ENCODE results near the gene POU2F1. TPM values are rescaled to one million over a fixed set of nuclear protein-coding genes. Genes with fewer than 3 reads are reported as not detected.

Gene POU2F1
- total RNA-seq, 1 experiment from 2014 or later, result 29.6 TPM

GRCh38 chr1:167430134-167430848 lies 209.6 kb downstream of the POU2F1 start:
- H3K27ac Mint-ChIP-seq (ENCODE audit: unreplicated experiment), result no peak overlapping the region
- intact Hi-C loops (cut with micrococcal nuclease; ENCODE audit: unreplicated experiment), result no loop called here
- H3K9me3 Mint-ChIP-seq (ENCODE audit: unreplicated experiment), result peaks cover 3% of the 10 kb centered on the region
- BruUV-seq (replicated peaks), result no TSS peak
- Histone ChIP-seq H3K36me3 (ENCODE audit: control insufficient read depth, insufficient read depth, low read length) (no peaks in the 10 kb centered on the region), H3K4me3 (ENCODE audit: low read depth, low read length) (no peak overlapping the region), H3K9me3 (no peaks in the 10 kb centered on the region), H3K4me1 (no peaks in the 10 kb centered on the region), H3K27me3 (replicated peaks; ENCODE audit: control insufficient read depth, insufficient read depth, low read length) (no peaks in the 10 kb centered on the region)
- DNase-seq, result no peak
- CTCF ChIA-PET, result no interaction called here
- POLR2A ChIA-PET, result no interaction called here
- peaks cover 7% of the 10 kb centered on the region for H3K36me3 Mint-ChIP-seq (ENCODE audit: insufficient read depth, unreplicated experiment)
- no peaks in the 10 kb centered on the region for H3K27me3 Mint-ChIP-seq (ENCODE audit: insufficient read depth, unreplicated experiment)
- H3K4me3 Mint-ChIP-seq (ENCODE audit: unreplicated experiment), result no peak overlapping the region
- TF ChIP-seq, protein P1, sequence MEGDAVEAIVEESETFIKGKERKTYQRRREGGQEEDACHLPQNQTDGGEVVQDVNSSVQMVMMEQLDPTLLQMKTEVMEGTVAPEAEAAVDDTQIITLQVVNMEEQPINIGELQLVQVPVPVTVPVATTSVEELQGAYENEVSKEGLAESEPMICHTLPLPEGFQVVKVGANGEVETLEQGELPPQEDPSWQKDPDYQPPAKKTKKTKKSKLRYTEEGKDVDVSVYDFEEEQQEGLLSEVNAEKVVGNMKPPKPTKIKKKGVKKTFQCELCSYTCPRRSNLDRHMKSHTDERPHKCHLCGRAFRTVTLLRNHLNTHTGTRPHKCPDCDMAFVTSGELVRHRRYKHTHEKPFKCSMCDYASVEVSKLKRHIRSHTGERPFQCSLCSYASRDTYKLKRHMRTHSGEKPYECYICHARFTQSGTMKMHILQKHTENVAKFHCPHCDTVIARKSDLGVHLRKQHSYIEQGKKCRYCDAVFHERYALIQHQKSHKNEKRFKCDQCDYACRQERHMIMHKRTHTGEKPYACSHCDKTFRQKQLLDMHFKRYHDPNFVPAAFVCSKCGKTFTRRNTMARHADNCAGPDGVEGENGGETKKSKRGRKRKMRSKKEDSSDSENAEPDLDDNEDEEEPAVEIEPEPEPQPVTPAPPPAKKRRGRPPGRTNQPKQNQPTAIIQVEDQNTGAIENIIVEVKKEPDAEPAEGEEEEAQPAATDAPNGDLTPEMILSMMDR (IDR thresholded peaks at IDR 0.05; ENCODE audit: insufficient read depth in 1 of 2, low read depth in 1 of 2, low read length in 1 of 2, severe bottlenecking in 1 of 2, unreplicated experiment in 1 of 2), result no peak
- H3K4me1 Mint-ChIP-seq (ENCODE audit: low read depth, unreplicated experiment), result no peaks in the 10 kb centered on the region

GRCh38 chr1:167430849-167431242 lies 210.2 kb downstream of the POU2F1 start:
- H3K36me3 ChIP-seq (ENCODE audit: control insufficient read depth, insufficient read depth, low read length), result no peaks in the 10 kb centered on the region
- H3K27me3 ChIP-seq (replicated peaks; ENCODE audit: control insufficient read depth, insufficient read depth, low read length), result no peaks in the 10 kb centered on the region
- H3K4me1 Mint-ChIP-seq (ENCODE audit: low read depth, unreplicated experiment), result no peaks in the 10 kb centered on the region
- H3K27ac Mint-ChIP-seq (ENCODE audit: unreplicated experiment), result no peak overlapping the region
- H3K27me3 Mint-ChIP-seq (ENCODE audit: insufficient read depth, unreplicated experiment), result no peaks in the 10 kb centered on the region
- H3K4me1 ChIP-seq, result no peaks in the 10 kb centered on the region
- peaks cover 7% of the 10 kb centered on the region for H3K36me3 Mint-ChIP-seq (ENCODE audit: insufficient read depth, unreplicated experiment)
- no peaks in the 10 kb centered on the region for H3K9me3 ChIP-seq
- H3K4me3 Mint-ChIP-seq (ENCODE audit: unreplicated experiment), result no peak overlapping the region
- no peak overlapping the region for H3K4me3 ChIP-seq (ENCODE audit: low read depth, low read length)
- ChIA-PET POLR2A (no interaction called here), CTCF (interaction anchor here (1.6 kb wide), 1 partner anchor 103 kb away, joined by 3 read pairs; no protein-coding TSS in a partner anchor)
- peaks cover 8% of the 10 kb centered on the region for H3K9me3 Mint-ChIP-seq (ENCODE audit: unreplicated experiment)
- intact Hi-C loops (cut with micrococcal nuclease; ENCODE audit: unreplicated experiment), result no loop called here
- no peak for DNase-seq
- BruUV-seq (replicated peaks), result no TSS peak
- TF ChIP-seq, protein P1 (IDR thresholded peaks at IDR 0.05; ENCODE audit: insufficient read depth in 1 of 2, low read depth in 1 of 2, low read length in 1 of 2, severe bottlenecking in 1 of 2, unreplicated experiment in 1 of 2), result no peak

DNA sequence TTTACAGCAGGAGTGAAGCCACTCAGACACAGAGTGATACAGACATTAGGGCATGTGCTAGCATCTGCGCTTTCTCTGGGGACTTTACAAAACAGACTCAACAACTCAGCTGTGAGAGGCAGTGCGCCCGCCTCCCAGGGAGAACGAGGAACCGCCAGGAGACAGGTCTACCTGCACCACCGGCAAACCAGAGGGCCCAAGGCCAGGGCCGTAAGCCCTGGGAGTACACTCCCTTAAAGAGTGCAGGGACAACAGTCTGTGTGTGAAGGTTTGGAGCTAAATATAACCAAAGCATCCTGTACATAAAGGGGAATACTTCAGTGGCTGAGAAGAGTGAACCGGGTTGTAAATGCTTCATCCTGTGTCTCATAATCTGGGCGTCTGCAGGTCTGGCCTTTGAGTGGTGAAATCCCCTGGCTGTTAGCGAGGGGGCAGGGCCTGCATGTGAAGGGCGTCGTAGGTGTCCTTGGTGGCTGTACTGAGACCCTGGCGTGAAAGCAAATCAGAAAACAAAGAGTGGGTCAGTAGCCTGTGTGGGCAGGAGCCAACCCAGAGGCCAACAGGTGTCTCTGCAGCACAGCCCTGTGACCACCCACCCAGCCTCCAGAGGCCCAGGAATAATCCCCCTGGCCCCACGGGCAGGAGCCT lies 210.7 kb downstream of the POU2F1 start:
- no peaks in the 10 kb centered on the region for H3K27me3 Mint-ChIP-seq (ENCODE audit: insufficient read depth, unreplicated experiment)
- H3K4me3 Mint-ChIP-seq (ENCODE audit: unreplicated experiment), result no peak overlapping the region
- intact Hi-C loops (cut with micrococcal nuclease; ENCODE audit: unreplicated experiment), result no loop called here
- no peaks in the 10 kb centered on the region for H3K4me1 ChIP-seq
- DNase-seq, result no peak
- no peaks in the 10 kb centered on the region for H3K36me3 ChIP-seq (ENCODE audit: control insufficient read depth, insufficient read depth, low read length)
- no peak overlapping the region for H3K4me3 ChIP-seq (ENCODE audit: low read depth, low read length)
- CTCF ChIA-PET, result interaction anchor here (1.0 to 1.6 kb wide), 2 partner anchors 103 to 211 kb away, joined by 3 read pairs; no protein-coding TSS in a partner anchor
- no peaks in the 10 kb centered on the region for H3K4me1 Mint-ChIP-seq (ENCODE audit: low read depth, unreplicated experiment)
- POLR2A ChIA-PET, result no interaction called here
- no peaks in the 10 kb centered on the region for H3K9me3 ChIP-seq
- no peaks in the 10 kb centered on the region for H3K27me3 ChIP-seq (replicated peaks; ENCODE audit: control insufficient read depth, insufficient read depth, low read length)
- peaks cover 7% of the 10 kb centered on the region for H3K36me3 Mint-ChIP-seq (ENCODE audit: insufficient read depth, unreplicated experiment)
- H3K27ac Mint-ChIP-seq (ENCODE audit: unreplicated experiment), result no peak overlapping the region
- no TSS peak for BruUV-seq (replicated peaks)
- TF ChIP-seq, protein P1 (IDR thresholded peaks at IDR 0.05; ENCODE audit: insufficient read depth in 1 of 2, low read depth in 1 of 2, low read length in 1 of 2, severe bottlenecking in 1 of 2, unreplicated experiment in 1 of 2), result no peak
- H3K9me3 Mint-ChIP-seq (ENCODE audit: unreplicated experiment), result peaks cover 9% of the 10 kb centered on the region

All from Caco-2 (cell line).